KMS-11 (cell line): ENCODE data around the gene CDK4.

Source experiments
- H2AFZ ChIP-seq: fragments of 200-600 bp; sonication (generic); 2 replicates; pipeline ENCODE4 v1.6.1; 2016; ENCODE audit warnings: antibody characterized with exemption, mixed run types, low read depth
- H3K27ac ChIP-seq: fragments of 200-600 bp; sonication (generic); 2 replicates; pipeline ENCODE4 v1.6.1; 2016; ENCODE audit warnings: mild to moderate bottlenecking, mixed run types
- H3K27me3 ChIP-seq: fragments of 200-600 bp; sonication (generic); 2 replicates; pipeline ENCODE4 v1.6.1; 2017; ENCODE audit warnings: mild to moderate bottlenecking, low read depth, mixed run types, moderate library complexity; ENCODE audit not compliant: insufficient read depth
- H3K36me3 ChIP-seq: fragments of 200-600 bp; sonication (generic); 2 replicates; pipeline ENCODE4 v1.6.1; 2017; ENCODE audit warnings: mild to moderate bottlenecking, mixed run types; ENCODE audit not compliant: insufficient read depth
- H3K4me1 ChIP-seq: fragments of 200-600 bp; sonication (generic); 2 replicates; pipeline ENCODE4 v1.6.1; 2016; ENCODE audit warnings: mild to moderate bottlenecking, low read depth, mixed run types; ENCODE audit not compliant: poor library complexity, severe bottlenecking
- H3K4me2 ChIP-seq: fragments of 200-600 bp; sonication (generic); 2 replicates; pipeline ENCODE4 v1.7.0; 2016; ENCODE audit warnings: mild to moderate bottlenecking, mixed run types
- H3K4me3 ChIP-seq: fragments of 200-600 bp; sonication (generic); IDR thresholded peaks from 2 replicates; pipeline ENCODE4 v1.6.1; 2017; ENCODE audit warnings: low read depth, low read length, mixed read lengths; ENCODE audit not compliant: insufficient read depth
- H3K79me2 ChIP-seq: fragments of 200-600 bp; sonication (generic); 2 replicates; pipeline ENCODE4 v1.6.1; 2016; ENCODE audit warnings: low read depth, mixed run types; ENCODE audit not compliant: insufficient read depth
- H3K9ac ChIP-seq: fragments of 200-600 bp; sonication (generic); 2 replicates; pipeline ENCODE4 v1.6.1; 2016; ENCODE audit warnings: mild to moderate bottlenecking, mixed run types
- H4K20me1 ChIP-seq: fragments of 200-600 bp; sonication (generic); 2 replicates; pipeline ENCODE4 v1.6.1; 2016; ENCODE audit warnings: mild to moderate bottlenecking, mixed run types; ENCODE audit not compliant: insufficient read depth
- TF ChIP-seq, protein P1 (sequence below): fragments of 200-600 bp; sonication (generic); conservative IDR thresholded peaks from 2 replicates; pipeline ENCODE4 v1.6.1; 2017; ENCODE audit warnings: low read depth, mild to moderate bottlenecking, antibody characterized with exemption, low read length, moderate library complexity, mixed read lengths

Gene CDK4

GRCh38 chr12:57730336-57731067, 21.6 kb downstream of the CDK4 start:
- peaks cover 21% of the 10 kb centered on the region; the same call in 1 of the 2 replicates for H3K27me3 ChIP-seq
- H3K79me2 ChIP-seq = no peaks in the 10 kb centered on the region
- H3K4me1 ChIP-seq = no peaks in the 10 kb centered on the region
- H3K27ac ChIP-seq = no peak overlapping the region
- TF ChIP-seq, protein P1, sequence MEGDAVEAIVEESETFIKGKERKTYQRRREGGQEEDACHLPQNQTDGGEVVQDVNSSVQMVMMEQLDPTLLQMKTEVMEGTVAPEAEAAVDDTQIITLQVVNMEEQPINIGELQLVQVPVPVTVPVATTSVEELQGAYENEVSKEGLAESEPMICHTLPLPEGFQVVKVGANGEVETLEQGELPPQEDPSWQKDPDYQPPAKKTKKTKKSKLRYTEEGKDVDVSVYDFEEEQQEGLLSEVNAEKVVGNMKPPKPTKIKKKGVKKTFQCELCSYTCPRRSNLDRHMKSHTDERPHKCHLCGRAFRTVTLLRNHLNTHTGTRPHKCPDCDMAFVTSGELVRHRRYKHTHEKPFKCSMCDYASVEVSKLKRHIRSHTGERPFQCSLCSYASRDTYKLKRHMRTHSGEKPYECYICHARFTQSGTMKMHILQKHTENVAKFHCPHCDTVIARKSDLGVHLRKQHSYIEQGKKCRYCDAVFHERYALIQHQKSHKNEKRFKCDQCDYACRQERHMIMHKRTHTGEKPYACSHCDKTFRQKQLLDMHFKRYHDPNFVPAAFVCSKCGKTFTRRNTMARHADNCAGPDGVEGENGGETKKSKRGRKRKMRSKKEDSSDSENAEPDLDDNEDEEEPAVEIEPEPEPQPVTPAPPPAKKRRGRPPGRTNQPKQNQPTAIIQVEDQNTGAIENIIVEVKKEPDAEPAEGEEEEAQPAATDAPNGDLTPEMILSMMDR = no peak
- H3K36me3 ChIP-seq = no peaks in the 10 kb centered on the region
- no peak overlapping the region for H3K9ac ChIP-seq
- H2AFZ ChIP-seq = no peak overlapping the region
- no peak overlapping the region for H3K4me3 ChIP-seq
- H4K20me1 ChIP-seq = no peaks in the 10 kb centered on the region
- no peak overlapping the region for H3K4me2 ChIP-seq

GRCh38 chr12:57729321-57729844, 22.7 kb downstream of the CDK4 start:
- Histone ChIP-seq H3K4me2 (no peak overlapping the region), H3K27ac (no peak overlapping the region), H3K4me3 (no peak overlapping the region), H3K9ac (no peak overlapping the region), H3K27me3 (peaks cover 19% of the 10 kb centered on the region; the same call in 1 of the 2 replicates), H2AFZ (no peak overlapping the region), H3K36me3 (no peaks in the 10 kb centered on the region), H4K20me1 (no peaks in the 10 kb centered on the region), H3K79me2 (no peaks in the 10 kb centered on the region), H3K4me1 (no peaks in the 10 kb centered on the region)
- TF ChIP-seq, protein P1 = no peak

DNA sequence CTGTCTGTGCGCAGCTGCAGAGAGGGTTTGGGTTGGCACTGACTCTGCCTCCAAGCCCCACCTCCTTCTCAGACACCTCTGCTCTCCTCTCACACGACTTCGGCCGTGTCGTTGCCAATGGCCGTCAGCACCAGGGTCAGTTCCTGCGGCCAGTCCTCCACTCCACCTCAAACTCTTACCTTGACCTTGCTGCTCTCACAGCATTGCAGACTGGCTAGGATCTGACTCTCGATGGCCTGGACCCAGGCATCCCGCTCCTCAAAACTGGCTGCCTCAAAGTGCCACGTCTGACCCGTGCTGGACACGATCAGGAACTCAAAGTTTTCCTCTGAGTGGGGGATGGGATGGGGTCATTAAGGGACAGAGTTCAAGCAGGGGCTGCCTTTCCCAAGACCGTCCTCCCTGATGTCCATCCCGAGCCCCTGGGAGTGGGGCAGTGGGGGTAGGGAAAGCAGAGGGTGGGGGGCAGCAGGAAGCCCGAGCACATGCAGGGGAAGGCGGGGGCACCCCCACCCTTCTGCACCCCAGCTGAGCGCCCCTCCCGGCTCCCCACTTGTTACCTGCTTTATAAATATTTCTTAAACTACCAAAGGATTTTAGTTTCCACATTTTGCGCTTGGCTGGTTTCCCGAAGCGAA, 24.2 kb downstream of the CDK4 start:
- Histone ChIP-seq H4K20me1 (no peaks in the 10 kb centered on the region), H3K27ac (no peak overlapping the region), H3K27me3 (peaks cover 17% of the 10 kb centered on the region; the same call in 1 of the 2 replicates), H3K4me1 (no peaks in the 10 kb centered on the region), H3K9ac (no peak overlapping the region), H2AFZ (no peak overlapping the region), H3K79me2 (no peaks in the 10 kb centered on the region), H3K36me3 (no peaks in the 10 kb centered on the region), H3K4me2 (no peak overlapping the region), H3K4me3 (no peak overlapping the region)
- TF ChIP-seq, protein P1 = no peak

- Histone ChIP-seq H2AFZ (no peak overlapping the region), H3K4me2 (no peak overlapping the region), H3K79me2 (no peaks in the 10 kb centered on the region), H3K9ac (no peak overlapping the region), H3K27ac (no peak overlapping the region), H4K20me1 (no peaks in the 10 kb centered on the region), H3K4me1 (no peaks in the 10 kb centered on the region), H3K4me3 (no peak overlapping the region), H3K27me3 (peaks cover 17% of the 10 kb centered on the region; the same call in 1 of the 2 replicates), H3K36me3 (no peaks in the 10 kb centered on the region)
- TF ChIP-seq, protein P1 = no peak
Measured at GRCh38 chr12:57726884-57727757, 25.0 kb downstream of the CDK4 start.
